Aortic smooth muscle cell (primary cell): Measurements from ENCODE around the gene PIP4K2A. TPM values are rescaled to one million over a fixed set of nuclear protein-coding genes. Genes with fewer than 3 reads are reported as not detected.

Experiments
- total RNA-seq: library from RNA; depleted of rRNA; stranded (reverse); fragments of >200 nt; gene quantifications from 2 replicates; pipeline ENCODE4 v1.2.3, GENCODE V29; 2014

The PIP4K2A gene
- total RNA-seq: 45.6 and 59.2 TPM in 2 replicates

GRCh38 chr10:22714479-22715289 is at the start of gene PIP4K2A:
Gene PIP4K2A, minus strand, starts transcription at chr10:22714578. Its CDS starts 252 bp downstream, at chr10:22714326.

Other genes starting within 250 kb of the PIP4K2A start
- gene ARMC3, start 213.5 kb upstream of the PIP4K2A start, total RNA-seq: under 0.01 TPM in 1 of 2 replicates, not detected in the other